Lung (tissue), 12 donors: ENCODE measurements around the gene HIPK2. TPM values are rescaled to one million over a fixed set of nuclear protein-coding genes. Genes with fewer than 3 reads are reported as not detected.

ENCODE experiments used
- ATAC-seq: fragments of 200-7000 bp; cut with Tn5 transposase; one replicate; pipeline ENCODE4 v1.9.1; 2020; ENCODE audit warnings: moderate number of reproducible peaks; ENCODE audit not compliant: insufficient read depth, low FRiP score
- DNase-seq, 3 donors: peaks; one replicate each; pipeline ENCODE4 v3.0.0-alpha.2; 2013 to 2017
- H3K27ac ChIP-seq, 2 donors: one replicate each; pipeline ENCODE4 v1.5.1; 2013; ENCODE audit warnings: mild to moderate bottlenecking in 2 of 2, moderate library complexity in 2 of 2, control low read depth in 1 of 2, inconsistent platforms in 1 of 2, low read depth in 1 of 2, low read length in 1 of 2
- H3K27me3 ChIP-seq, 3 donors: one replicate each; pipeline ENCODE4 v1.5.1; 2013; ENCODE audit warnings: low read length in 2 of 3; ENCODE audit not compliant: control insufficient read depth in 3 of 3, insufficient read depth in 3 of 3
- H3K36me3 ChIP-seq, 4 donors: one replicate each; pipeline ENCODE4 v1.5.1; 2013; ENCODE audit warnings: low read length in 4 of 4, mild to moderate bottlenecking in 1 of 4, moderate library complexity in 1 of 4; ENCODE audit not compliant: control insufficient read depth in 4 of 4, insufficient read depth in 4 of 4
- H3K4me1 ChIP-seq, 5 donors: one replicate each; pipeline ENCODE4 v1.5.1; 2013; ENCODE audit warnings: low read length in 5 of 5, mild to moderate bottlenecking in 2 of 5, moderate library complexity in 1 of 5; ENCODE audit not compliant: control insufficient read depth in 5 of 5, insufficient read depth in 5 of 5
- H3K4me3 ChIP-seq: one replicate; pipeline ENCODE4 v1.5.1; 2013; ENCODE audit warnings: mild to moderate bottlenecking, control low read depth, moderate library complexity
- H3K9ac ChIP-seq, 2 donors: one replicate each; pipeline ENCODE4 v1.5.1; 2013; ENCODE audit warnings: low read length in 2 of 2, control low read depth in 1 of 2; ENCODE audit not compliant: insufficient read depth in 1 of 2
- H3K9me3 ChIP-seq, 4 donors: one replicate each; pipeline ENCODE4 v1.5.1; 2013; ENCODE audit warnings: low read length in 3 of 4, mild to moderate bottlenecking in 1 of 4, moderate library complexity in 1 of 4; ENCODE audit not compliant: control insufficient read depth in 4 of 4, insufficient read depth in 3 of 4
- CTCF ChIP-seq: IDR thresholded peaks from 2 replicates; pipeline ENCODE4 v1.5.1; 2012; ENCODE audit warnings: mild to moderate bottlenecking; ENCODE audit errors: control extremely low read depth, extremely low read depth
- WGBS, 2 donors: extraction: QIAGEN DNeasy Blood & Tissue Kit; methylation state at CpG; one replicate each; pipeline ENCODE4 v1.1.7; 2013; 5-methylcytosine and 5-hydroxymethylcytosine counted together
- polyA plus RNA-seq, 2 donors: library from polyadenylated mRNA; stranded (reverse); fragments of 200-250 nt; gene quantifications; one replicate each; pipeline ENCODE4 v1.2.1, GENCODE V29; 2013
- total RNA-seq, 2 donors: library from RNA; depleted of rRNA in 1 of 2; stranded (reverse); fragments of >200 nt in 1 of 2; gene quantifications; one replicate each; pipeline ENCODE4 v1.2.1, GENCODE V29; 2014 to 2021
- donor health status: control.
- donor health status: control.
- donor health status: Bipolar disorder and iron deficiency.
- donor health status: healthy.
- donor health status: DM: yes; HTN: yes; CAD: no.

Gene HIPK2
- total and polyA plus RNA-seq, 4 donors, result 8.7 to 65.1 (median 18.3) TPM

- Histone ChIP-seq H3K9ac (no peak overlapping the region), H3K4me1 (peaks cover 0 to 8% (median 0%) of the 10 kb centered on the region in 5 donors), H3K27me3 (peaks cover 8 to 28% (median 20%) of the 10 kb centered on the region in 3 donors), H3K4me3 (no peak overlapping the region), H3K9me3 (peaks cover 0 to 5% (median 0%) of the 10 kb centered on the region in 4 donors), H3K27ac (no peak overlapping the region), H3K36me3 (no peaks in the 10 kb centered on the region)
- TF ChIP-seq CTCF, result no peak
- WGBS, 2 donors, result 90 to 93% methylated on average over 10 of the region's 10 CpGs
- DNase-seq (no peak), ATAC-seq (no peak)
Observed at GRCh38 chr7:139525239-139525638, 252.6 kb downstream of the HIPK2 start.

- Histone ChIP-seq H3K27ac (no peak overlapping the region), H3K9ac (no peak overlapping the region), H3K4me1 (peaks cover 0 to 8% (median 0%) of the 10 kb centered on the region in 5 donors), H3K27me3 (peaks cover 8 to 28% (median 20%) of the 10 kb centered on the region in 3 donors), H3K9me3 (peaks cover 0 to 5% (median 0%) of the 10 kb centered on the region in 4 donors), H3K36me3 (no peaks in the 10 kb centered on the region), H3K4me3 (no peak overlapping the region)
- no peak for DNase-seq
- TF ChIP-seq CTCF, result no peak
- no peak for ATAC-seq
- WGBS, 2 donors, result 21 to 31% methylated on average over 51 to 70 of the region's 70 CpGs
Observed at GRCh38 chr7:139523968-139524815, 253.6 kb downstream of the HIPK2 start.

GRCh38 chr7:139523199-139523941 is 254.4 kb downstream of the HIPK2 start, which contains the start of gene CLEC2L:
CLEC2L (plus strand) TSS chr7:139523685; CDS start chr7:139523928, 243 bp downstream.
- ATAC-seq, result no peak

More at GRCh38 chr7:139523199-139523941, 254.4 kb downstream of the HIPK2 start, which contains the start of gene CLEC2L:
- no peak within 1 kb of the TSS for H3K27ac ChIP-seq
- DNase-seq, result peak; percentile 13 to 26 (median 25)
- no peaks in the 10 kb centered on the region for H3K36me3 ChIP-seq
- 3% methylated on average over 53 to 75 of the region's 75 CpGs for WGBS, 2 donors
- H3K4me3 ChIP-seq, result no peak within 1 kb of the TSS
- peaks cover 8 to 24% (median 20%) of the 10 kb centered on the region in 3 donors for H3K27me3 ChIP-seq
- peaks cover 0 to 5% (median 0%) of the 10 kb centered on the region in 4 donors for H3K9me3 ChIP-seq
- no peak within 1 kb of the TSS for H3K9ac ChIP-seq
- H3K4me1 ChIP-seq, result peaks cover 0 to 8% (median 0%) of the 10 kb centered on the region in 5 donors
- no peak for TF ChIP-seq CTCF
